HG03108 (cell line): ENCODE measurements around the gene CNFN.
A peak's percentile ranks its signal among the peaks of the same experiment; 100 is the strongest.

ENCODE experiments used
- ATAC-seq: cut with Tn5 transposase; IDR thresholded peaks from one replicate; pipeline ENCODE4 v1.9.1; 2021; ENCODE audit warnings: moderate library complexity; ENCODE audit not compliant: unreplicated experiment

The CNFN gene

GRCh38 chr19:42389899-42390298, at the start of gene CNFN:
CNFN (minus strand) TSS chr19:42390297; CDS start chr19:42389037, 1,260 bp downstream.
- no peak for ATAC-seq

- ATAC-seq: no peak
Observed at GRCh38 chr19:42436006-42436405, 45.9 kb upstream of the CNFN start.

DNA sequence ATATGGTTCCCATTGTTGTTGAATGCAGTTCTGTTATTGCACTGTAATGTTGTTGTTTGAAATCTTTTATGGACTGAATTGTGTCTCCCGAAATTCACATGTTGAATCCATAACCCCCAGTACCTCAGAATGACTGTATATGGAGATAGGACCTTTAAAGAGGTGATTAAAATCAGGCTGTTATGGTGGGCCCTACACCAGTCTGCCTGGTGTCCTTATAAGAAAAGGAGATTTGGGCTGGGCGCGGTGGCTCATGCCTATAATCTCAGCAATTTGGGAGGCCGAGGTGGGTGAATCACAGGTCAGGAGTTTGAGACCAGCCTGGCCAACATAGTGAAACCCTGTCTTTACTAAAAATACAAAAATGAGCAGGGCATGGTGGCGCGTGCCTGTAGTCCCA, 45.2 kb upstream of the CNFN start:
- no peak for ATAC-seq

DNA sequence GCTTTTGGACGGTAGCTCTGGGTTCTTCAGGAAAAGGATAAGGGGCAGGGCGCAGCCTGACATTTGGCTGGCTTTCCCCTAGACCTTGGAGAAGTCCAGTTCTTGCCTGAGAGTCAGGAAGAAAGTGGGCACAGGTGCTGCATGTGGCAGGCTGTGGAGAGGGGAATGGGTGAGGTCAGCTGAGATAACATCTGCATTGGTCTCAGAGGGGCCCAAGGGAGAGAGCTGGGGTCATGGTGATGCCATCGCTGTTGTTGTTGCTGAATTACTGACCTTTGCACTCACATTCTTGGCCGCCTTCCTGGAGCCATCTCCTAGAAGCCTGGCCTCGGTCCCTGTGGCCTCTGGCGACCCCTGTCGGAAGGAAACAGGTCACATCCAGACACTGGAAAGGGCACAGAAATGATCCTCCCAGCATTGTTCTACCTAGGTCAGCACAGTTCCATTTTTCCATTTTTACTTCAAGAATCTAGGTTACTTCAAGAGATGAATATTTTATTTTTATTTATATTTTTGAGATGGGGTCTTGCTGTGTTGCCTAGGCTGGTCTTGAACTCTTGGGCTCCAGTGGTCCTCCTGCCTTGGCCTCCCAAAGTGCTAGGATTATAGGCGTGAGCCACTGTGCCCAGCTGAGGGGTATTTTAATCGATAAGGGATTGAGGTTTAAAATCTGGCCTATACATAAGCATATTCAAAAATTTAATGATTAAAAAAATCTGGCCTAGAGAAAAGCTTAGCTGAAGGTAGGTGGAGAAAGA, 43.6 kb upstream of the CNFN start:
- peak; percentile 60 for ATAC-seq

- ATAC-seq: no peak
Observed at GRCh38 chr19:42431486-42431885, 41.4 kb upstream of the CNFN start.

DNA sequence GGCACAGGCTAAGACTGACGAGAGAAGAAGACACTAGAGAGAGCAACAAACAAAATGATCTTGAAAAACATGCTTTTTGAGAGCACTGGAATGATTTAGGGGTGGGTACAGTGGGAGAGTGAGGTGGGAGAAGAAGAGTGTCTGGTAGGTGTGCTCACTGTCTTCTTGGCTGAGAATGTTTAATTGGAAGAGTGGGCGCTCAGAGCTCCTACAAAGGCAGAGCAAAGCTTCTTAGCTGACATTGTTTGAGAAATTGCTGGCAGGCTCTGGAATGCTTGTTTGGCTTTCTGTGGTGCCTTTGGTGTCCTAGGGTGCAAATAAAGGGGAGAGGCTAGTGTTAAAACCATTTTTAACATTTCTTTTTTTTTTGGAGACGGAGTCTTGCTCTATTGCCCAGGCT, 38.6 kb upstream of the CNFN start:
- no peak for ATAC-seq

DNA sequence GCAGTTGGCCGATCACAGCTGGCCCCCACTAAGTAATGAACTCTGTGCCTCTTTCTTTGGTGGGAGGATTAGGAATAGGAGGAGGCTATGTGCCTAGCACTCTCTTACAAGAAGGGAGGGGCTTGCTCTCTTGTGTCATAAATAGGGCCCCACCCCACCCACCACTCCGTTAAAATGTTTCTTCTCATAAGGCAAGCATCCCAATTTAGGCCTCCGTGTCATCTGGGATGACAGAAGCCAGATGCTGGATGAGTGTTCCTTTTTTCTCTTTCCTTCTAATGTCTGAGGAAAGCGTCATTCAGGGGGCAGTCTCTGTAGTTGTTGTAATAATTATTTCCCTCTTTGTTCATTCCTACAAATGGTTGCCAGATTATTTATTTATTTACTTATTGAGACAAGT, 37.2 kb upstream of the CNFN start, which contains the start of gene LIPE:
LIPE (minus strand) TSS at position 76 of the 400 bp plus-strand sequence. CDS start 239 bp downstream, outside the sequence.
- ATAC-seq: no peak

DNA sequence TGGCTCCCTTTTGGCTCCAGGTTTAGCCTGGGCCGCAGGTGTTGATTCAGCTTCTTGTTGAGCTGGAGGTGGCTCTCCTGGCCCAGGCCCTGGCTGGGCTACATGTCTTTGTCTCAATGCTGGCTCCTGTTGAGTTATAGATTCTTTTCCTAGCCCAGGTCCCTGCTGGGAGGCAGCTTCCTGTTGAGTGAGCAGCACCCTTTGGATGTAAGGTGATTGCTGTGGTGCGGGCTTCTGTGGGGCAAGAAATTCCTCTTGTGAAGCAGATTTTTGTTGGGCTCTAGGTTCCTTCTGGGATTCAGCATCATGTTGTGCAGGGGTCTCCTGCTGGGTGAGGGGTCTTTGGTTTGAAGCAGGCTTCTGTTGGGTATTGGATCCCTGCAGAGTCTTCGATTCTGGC, 36.5 kb upstream of the CNFN start:
- ATAC-seq: no peak

GRCh38 chr19:42424712-42425131, 34.6 kb upstream of the CNFN start:
- ATAC-seq: no peak

- no peak for ATAC-seq
Observed at GRCh38 chr19:42424345-42424707, 34.2 kb upstream of the CNFN start.

DNA sequence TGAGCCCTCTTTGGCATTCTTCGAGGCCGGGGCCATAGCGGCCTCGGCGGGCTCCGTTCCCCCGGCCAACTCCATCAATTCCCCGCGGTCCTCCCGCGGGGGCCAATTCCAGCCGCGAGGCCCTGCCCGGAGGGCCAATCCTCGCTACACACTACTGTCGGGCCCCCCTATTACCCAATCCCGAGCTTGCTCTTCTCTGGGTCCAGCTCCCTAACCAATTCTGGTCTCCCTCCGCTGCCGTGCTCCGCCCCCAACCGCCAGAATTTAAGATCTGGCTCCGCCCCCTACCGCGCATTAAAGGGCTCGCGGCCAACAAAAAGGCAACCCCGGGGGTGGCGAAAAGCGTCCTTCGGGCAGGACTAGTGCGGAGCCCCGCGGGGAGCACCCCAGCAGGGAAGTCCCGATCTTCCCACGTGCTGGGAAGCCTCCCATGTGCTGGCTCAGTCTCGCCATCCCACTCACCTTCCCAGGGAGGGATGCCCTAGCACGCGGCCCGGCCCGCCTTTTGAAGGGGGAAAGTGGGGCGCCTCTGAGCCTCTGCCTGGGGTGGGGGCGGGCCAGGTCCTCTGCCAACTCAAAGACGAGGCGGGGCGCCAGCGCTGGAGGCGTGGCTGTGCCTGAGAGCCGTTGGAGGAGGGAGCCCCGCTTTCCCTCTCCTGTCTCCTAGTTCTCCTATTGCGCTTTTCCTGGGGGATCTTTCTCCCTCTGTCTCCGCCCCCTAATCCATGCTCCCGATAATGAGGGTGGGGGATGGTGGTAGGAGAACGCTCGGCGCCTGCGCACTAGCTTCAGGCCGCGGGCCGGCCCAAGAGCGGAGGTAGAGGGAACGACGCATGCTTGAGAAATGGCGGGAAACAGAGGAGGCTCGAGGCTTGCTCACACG, 33.6 kb upstream of the CNFN start:
- ATAC-seq: peak; percentile 90

DNA sequence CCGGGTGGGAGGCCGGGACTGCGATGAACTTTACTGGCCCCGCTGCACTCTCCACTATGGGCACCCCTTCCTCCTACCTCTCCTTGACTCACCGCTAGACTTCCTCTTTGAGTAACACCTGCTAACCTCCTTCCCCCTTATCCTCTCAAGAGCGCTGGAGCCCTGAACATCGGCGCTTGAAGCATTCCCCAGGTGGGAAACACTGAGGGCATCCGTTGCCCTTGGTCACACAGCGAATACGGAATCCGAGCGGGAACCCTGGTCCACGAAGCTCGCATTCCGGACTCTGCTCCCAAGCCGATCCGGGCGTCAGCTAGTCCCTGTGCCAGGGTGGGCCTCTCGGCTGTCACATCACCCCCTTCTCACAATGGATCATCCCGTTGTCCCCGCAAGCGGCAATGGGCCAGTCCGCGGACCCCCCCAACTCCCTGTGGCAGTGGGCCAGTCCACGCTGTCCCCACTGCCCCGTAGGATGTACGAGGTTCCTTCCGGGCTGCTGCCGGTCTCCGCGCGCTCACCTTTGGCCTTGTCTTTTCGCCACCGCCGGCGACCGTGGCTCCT, 32.9 kb upstream of the CNFN start:
- ATAC-seq: peak; percentile 34

DNA sequence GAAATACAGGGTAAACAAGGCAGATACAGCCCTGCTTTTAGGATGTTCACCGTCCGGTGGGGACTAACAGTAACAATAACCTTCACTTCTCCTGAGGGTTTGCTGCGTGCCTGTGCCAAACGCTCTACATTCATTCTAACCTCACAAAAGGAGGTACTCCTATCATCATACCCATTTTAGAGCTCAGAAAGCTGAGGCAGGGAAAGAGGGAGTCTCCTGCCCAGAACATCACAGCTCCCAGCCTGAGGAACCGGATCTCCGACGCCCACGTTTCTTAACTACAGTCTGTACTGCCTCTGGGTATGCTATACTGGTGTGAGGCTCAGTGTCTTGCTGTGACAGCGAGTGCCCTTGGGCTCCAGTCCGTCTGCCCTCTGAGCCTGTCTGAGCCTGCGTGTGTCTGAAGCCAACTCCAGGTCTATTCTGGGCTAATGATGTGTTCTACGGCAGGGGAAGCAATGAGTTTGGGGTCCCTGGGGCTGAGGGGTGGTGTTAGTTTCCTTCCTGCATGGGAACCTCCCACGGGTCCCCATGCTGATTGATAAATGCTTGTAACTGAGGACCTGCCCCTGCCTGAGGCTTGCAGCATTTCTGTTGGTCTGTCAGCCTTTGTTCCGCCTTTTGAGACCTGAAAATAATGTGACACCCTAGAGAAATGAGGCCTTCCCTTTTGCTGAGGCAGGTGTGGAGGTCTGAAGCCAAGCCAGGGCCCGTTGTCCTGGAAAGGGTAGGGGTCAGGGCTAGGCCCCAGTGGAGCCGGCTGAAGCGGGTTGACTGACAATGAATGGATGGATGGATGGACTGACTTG, 32.2 kb upstream of the CNFN start:
- ATAC-seq: no peak

DNA sequence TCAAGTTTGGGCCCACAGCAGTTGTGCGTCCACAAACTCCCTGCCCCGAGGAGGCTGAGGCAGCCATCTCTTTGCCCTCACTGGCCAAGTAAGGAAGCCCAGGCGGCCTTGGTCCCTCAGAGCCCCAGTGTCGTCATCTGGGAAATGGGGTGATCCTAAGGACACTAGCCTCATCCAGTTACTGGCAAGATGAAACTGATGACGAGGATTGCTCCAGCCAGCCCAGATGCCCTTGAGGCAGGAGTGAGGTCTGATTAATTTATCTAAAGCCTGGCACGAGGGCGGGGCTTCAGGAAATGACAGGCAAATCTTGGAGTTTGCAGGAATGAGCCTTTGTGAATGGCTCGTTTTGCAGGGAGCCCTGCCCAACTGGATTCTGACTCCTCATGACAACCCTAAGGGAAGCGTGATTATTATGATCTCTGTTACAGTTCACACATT, 31.5 kb upstream of the CNFN start:
- ATAC-seq: no peak

- ATAC-seq: no peak
Observed at GRCh38 chr19:42421101-42421500, 31.0 kb upstream of the CNFN start.

DNA sequence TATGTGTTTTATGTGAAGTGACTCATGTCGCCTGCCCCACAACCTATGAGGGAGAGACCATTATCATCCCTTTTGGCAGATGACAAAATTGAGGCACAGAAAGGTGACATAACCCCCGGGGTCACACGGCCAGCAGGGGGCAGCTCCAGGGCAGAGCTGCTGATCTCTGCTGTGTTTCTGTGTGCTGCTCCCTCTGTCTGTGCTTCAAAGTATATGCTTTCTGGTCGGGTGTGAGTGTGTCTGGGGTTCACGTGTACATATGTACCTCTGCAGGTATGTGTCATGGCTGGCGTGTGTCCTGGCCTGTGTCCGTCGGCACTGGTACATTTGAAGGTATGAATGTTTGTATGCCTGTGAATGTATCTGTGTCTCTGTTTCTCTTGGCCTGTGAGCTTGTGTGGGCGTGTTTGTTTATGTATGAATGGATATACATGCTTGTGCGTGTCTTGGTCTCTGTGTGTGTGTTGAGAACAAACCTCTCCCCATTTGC, 30.0 kb upstream of the CNFN start:
- ATAC-seq: no peak

DNA sequence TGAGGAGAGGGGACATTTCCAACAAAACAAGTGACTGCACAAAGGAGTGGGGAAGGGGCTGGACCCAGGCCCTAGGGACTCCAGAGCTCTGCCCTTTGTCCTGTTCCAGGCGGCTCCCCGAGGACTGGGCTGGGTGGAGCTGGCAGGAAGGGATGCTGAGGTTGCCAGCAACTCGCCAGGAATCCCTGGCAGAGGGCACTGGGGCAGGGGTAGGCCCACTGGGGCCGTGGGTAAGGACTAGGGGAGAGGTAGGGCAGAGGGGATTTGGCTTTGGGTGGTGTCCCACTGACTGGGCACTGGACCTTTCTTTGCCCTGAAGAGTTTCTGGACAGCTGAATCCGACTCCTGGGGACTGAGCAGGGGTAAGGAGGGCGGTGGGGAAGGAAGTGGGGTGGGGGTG, 29.2 kb upstream of the CNFN start:
- no peak for ATAC-seq

DNA sequence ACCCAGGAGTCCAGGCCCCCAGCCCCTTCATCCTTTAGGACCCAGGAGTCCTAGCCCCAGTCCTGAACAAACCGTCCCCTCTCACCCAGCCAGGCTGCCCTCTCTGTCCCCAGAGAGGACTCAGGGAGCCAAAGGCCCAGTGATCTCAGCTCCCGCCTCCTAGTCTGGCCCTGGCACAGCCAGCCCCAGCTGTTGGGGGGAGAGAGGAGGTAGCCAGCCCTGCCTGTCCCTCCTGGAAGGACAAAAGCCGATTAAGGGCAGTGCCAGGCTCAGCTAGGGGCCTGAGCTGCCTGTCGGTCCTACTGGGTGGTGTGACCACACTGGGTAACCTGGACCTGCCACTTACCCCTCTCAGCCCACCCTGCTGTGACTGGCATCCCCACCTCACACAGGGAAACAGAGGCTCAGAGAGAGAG, 22.6 kb upstream of the CNFN start:
- ATAC-seq: no peak

GRCh38 chr19:42412227-42412626, 22.1 kb upstream of the CNFN start:
- ATAC-seq: no peak

DNA sequence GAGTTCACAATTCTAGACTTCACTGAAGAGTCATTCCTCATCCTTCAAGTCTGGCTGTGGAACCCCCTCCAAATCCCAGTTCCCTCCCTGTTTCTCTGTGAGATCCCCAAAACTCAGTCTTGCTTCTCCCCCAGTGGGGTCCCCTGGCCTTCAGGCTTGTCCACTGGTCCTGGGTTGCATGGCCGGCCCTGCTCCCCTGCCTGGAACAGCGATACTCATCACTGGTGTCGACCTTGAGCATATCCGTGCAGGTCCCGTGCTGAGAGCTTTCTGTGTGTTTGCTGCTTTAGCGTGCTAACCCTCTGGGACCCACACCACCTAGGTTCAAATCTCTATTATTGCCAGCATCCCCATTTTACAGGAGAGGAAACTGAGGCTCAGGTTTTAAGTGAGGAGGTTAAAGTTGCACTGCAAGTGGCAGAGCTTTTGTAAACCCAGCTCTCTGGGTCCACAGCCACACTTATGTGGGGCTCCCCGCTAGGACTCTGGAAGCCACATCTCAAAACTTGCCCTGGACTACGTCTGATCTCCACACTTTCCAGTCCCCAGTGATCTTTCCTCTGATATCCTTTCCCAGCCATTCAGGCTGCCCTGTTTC, 21.6 kb upstream of the CNFN start:
- ATAC-seq: no peak
